Suprapubic skin (tissue), 3 donors: ENCODE results near the gene NLRC5.

Source experiments
- POLR2A ChIP-seq, 2 donors: fragments of 450-650 bp; IDR thresholded peaks; one replicate each; pipeline ENCODE4 v1.6.1; 2017; ENCODE audit warnings: antibody characterized with exemption in 2 of 2, mild to moderate bottlenecking in 2 of 2, moderate library complexity in 2 of 2
- TF ChIP-seq, protein P1 (sequence below), 2 donors: fragments of 200-600 bp in 1 of 2; fragments of 450-650 bp in 1 of 2; sonication (generic) in 1 of 2; IDR thresholded peaks; one replicate each; pipeline ENCODE4 v1.5.1; 2016 to 2019; ENCODE audit warnings: antibody characterized with exemption in 2 of 2, mild to moderate bottlenecking in 1 of 2, moderate library complexity in 1 of 2

DNA sequence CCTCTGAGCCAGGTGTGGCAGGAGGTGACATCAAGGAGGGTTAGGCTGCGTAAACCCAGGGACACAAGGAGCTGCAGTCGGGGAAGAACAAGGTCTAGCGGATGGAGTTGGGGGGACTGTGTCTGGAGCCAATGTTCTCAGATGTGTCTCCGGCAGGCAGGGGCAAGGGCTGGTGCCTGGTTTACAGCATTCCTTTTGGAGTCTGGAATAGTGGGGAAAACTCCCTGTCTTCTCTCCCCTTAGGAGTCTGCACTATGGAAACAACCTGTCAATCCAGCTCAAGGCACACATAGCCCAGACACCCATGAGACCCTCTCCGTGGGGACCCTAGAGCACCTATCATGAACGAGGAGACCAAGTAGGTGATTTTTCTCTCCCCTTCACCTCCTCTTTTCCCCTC, 27.5 kb downstream of the NLRC5 start:
- TF ChIP-seq, protein P1, sequence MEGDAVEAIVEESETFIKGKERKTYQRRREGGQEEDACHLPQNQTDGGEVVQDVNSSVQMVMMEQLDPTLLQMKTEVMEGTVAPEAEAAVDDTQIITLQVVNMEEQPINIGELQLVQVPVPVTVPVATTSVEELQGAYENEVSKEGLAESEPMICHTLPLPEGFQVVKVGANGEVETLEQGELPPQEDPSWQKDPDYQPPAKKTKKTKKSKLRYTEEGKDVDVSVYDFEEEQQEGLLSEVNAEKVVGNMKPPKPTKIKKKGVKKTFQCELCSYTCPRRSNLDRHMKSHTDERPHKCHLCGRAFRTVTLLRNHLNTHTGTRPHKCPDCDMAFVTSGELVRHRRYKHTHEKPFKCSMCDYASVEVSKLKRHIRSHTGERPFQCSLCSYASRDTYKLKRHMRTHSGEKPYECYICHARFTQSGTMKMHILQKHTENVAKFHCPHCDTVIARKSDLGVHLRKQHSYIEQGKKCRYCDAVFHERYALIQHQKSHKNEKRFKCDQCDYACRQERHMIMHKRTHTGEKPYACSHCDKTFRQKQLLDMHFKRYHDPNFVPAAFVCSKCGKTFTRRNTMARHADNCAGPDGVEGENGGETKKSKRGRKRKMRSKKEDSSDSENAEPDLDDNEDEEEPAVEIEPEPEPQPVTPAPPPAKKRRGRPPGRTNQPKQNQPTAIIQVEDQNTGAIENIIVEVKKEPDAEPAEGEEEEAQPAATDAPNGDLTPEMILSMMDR (IDR thresholded peaks at IDR 0.05): no peak
- no peak for TF ChIP-seq POLR2A (IDR thresholded peaks at IDR 0.05)
